HepG2 (cell line): ENCODE measurements around the gene TPH1.

Experiments
- CBFB ChIP-seq: sonication (generic); formaldehyde crosslinking; IDR thresholded peaks from 2 replicates; pipeline ENCODE4 v1.4.0; 2020; ENCODE audit warnings: missing genetic modification reagents
- CBX5 ChIP-seq: sonication (generic); formaldehyde crosslinking; IDR thresholded peaks from 2 replicates; pipeline ENCODE4 v1.4.0; 2020; ENCODE audit warnings: missing genetic modification reagents, borderline replicate concordance
- GATAD2A ChIP-seq: IDR thresholded peaks from 2 replicates; pipeline ENCODE4 v1.6.1; 2016
- HNRNPUL1 ChIP-seq: fragments of 200-400 bp; formaldehyde crosslinking; IDR thresholded peaks from 2 replicates; pipeline ENCODE4 v1.6.1; 2017; ENCODE audit warnings: low read depth, mild to moderate bottlenecking, low read length, moderate library complexity
- MZF1 ChIP-seq: sonication (generic); formaldehyde crosslinking; IDR thresholded peaks from 2 replicates; pipeline ENCODE4 v1.8.1; 2023; ENCODE audit warnings: mild to moderate bottlenecking, missing genetic modification reagents, borderline replicate concordance
- POLR2A ChIP-seq, 2 experiments: IDR thresholded peaks; 2 replicates each; pipeline ENCODE4 v1.6.1; 2011; ENCODE audit warnings: low read depth in 2 of 2, low read length in 2 of 2, mild to moderate bottlenecking in 1 of 2, moderate library complexity in 1 of 2; ENCODE audit not compliant: insufficient read depth in 1 of 2
- POLR2G ChIP-seq: fragments of 200-400 bp; formaldehyde crosslinking; IDR thresholded peaks from 2 replicates; pipeline ENCODE4 v1.6.1; 2018; ENCODE audit warnings: mild to moderate bottlenecking, low read depth, low read length, moderate library complexity
- SMYD3 ChIP-seq: sonication (generic); formaldehyde crosslinking; IDR thresholded peaks from 2 replicates; pipeline ENCODE4 v1.8.1; 2023; ENCODE audit warnings: mild to moderate bottlenecking, missing genetic modification reagents
- ZNF121 ChIP-seq: sonication (generic); formaldehyde crosslinking; IDR thresholded peaks from 2 replicates; pipeline ENCODE4 v1.5.0; 2020; ENCODE audit warnings: mild to moderate bottlenecking, missing genetic modification reagents
- ZSCAN30 ChIP-seq: sonication (generic); formaldehyde crosslinking; IDR thresholded peaks from 2 replicates; pipeline ENCODE4 v1.5.0; 2020; ENCODE audit warnings: mild to moderate bottlenecking, missing genetic modification reagents
- TF ChIP-seq, protein P1 (sequence below), 2 experiments: sonication (generic) in 1 of 2; formaldehyde crosslinking in 1 of 2; IDR thresholded peaks; 2 replicates each; pipeline versions ENCODE4 v1.4.0 to v1.6.1; 2018 to 2020; ENCODE audit warnings: missing genetic modification reagents in 2 of 2, borderline replicate concordance in 1 of 2, low read depth in 1 of 2, mild to moderate bottlenecking in 1 of 2, missing biosample characterization in 1 of 2
- TF ChIP-seq, protein P2 (sequence below), 2 experiments: IDR thresholded peaks; 2 replicates each; pipeline ENCODE4 v1.6.1; 2011 to 2012; ENCODE audit warnings: low read length in 2 of 2, borderline replicate concordance in 1 of 2, low read depth in 1 of 2, mild to moderate bottlenecking in 1 of 2, moderate library complexity in 1 of 2
- TF ChIP-seq, protein P3 (sequence below): IDR thresholded peaks from 2 replicates; pipeline ENCODE4 v1.6.1; 2016
- TF ChIP-seq, protein P4 (sequence below): sonication (generic); formaldehyde crosslinking; IDR thresholded peaks from 2 replicates; pipeline ENCODE4 v1.5.0; 2020; ENCODE audit warnings: mild to moderate bottlenecking, missing genetic modification reagents, moderate library complexity

DNA sequence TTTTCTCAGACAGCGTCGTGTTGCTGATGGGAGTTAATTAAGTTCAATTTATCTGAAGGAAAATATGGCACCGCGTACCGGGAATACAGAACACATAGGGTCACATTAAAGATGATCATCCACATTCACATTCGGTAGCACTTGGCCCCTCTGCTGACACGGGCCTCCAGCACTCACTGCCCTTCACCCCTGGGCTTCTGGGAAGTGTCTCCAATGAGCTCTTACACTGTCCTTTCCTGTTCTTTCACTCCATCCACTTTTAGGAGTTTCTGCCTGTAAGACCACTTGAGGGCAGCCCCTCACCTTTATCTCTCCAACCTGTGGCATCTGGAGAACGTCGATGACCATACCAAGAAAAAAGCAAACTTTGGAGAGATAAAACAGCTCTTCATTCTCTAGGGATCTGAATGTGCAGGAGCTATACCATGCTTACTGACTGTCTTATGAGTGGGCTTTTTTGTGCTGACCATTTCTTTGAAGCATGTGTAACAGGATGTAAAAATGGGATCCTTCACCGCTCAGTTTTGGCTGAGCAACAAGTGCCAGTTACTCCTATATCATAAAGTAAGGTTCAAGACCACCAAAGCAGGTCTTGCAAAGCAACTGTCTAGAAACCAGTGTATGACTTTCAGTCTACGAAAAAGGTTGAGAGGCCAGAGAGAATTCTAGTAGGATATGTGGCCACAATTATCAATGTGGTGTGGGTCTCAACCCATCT lies 32.1 kb downstream of the TPH1 start:
- TF ChIP-seq POLR2G (no peak), GATAD2A (CRISPR knock-in tag) (no peak), ZNF121 (no peak), POLR2A (IDR thresholded peaks at IDR 0.05; ENCODE audit: insufficient read depth in 1 of 2, low read depth in 2 of 2, low read length in 2 of 2) (no peak), ZSCAN30 (CRISPR knock-in tag) (no peak), HNRNPUL1 (no peak), CBX5 (CRISPR knock-in tag) (no peak), MZF1 (CRISPR knock-in tag) (no peak), SMYD3 (CRISPR knock-in tag) (no peak), CBFB (no peak)
- TF ChIP-seq, protein P1, sequence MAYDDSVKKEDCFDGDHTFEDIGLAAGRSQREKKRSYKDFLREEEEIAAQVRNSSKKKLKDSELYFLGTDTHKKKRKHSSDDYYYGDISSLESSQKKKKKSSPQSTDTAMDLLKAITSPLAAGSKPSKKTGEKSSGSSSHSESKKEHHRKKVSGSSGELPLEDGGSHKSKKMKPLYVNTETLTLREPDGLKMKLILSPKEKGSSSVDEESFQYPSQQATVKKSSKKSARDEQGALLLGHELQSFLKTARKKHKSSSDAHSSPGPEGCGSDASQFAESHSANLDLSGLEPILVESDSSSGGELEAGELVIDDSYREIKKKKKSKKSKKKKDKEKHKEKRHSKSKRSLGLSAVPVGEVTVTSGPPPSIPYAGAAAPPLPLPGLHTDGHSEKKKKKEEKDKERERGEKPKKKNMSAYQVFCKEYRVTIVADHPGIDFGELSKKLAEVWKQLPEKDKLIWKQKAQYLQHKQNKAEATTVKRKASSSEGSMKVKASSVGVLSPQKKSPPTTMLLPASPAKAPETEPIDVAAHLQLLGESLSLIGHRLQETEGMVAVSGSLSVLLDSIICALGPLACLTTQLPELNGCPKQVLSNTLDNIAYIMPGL (CRISPR knock-in tag; IDR thresholded peaks at IDR 0.05; ENCODE audit: borderline replicate concordance in 1 of 2, low read depth in 1 of 2) = peak in 1 of 2 experiments; percentile 4; a peak in 2 of 4 replicates
- TF ChIP-seq, protein P2, sequence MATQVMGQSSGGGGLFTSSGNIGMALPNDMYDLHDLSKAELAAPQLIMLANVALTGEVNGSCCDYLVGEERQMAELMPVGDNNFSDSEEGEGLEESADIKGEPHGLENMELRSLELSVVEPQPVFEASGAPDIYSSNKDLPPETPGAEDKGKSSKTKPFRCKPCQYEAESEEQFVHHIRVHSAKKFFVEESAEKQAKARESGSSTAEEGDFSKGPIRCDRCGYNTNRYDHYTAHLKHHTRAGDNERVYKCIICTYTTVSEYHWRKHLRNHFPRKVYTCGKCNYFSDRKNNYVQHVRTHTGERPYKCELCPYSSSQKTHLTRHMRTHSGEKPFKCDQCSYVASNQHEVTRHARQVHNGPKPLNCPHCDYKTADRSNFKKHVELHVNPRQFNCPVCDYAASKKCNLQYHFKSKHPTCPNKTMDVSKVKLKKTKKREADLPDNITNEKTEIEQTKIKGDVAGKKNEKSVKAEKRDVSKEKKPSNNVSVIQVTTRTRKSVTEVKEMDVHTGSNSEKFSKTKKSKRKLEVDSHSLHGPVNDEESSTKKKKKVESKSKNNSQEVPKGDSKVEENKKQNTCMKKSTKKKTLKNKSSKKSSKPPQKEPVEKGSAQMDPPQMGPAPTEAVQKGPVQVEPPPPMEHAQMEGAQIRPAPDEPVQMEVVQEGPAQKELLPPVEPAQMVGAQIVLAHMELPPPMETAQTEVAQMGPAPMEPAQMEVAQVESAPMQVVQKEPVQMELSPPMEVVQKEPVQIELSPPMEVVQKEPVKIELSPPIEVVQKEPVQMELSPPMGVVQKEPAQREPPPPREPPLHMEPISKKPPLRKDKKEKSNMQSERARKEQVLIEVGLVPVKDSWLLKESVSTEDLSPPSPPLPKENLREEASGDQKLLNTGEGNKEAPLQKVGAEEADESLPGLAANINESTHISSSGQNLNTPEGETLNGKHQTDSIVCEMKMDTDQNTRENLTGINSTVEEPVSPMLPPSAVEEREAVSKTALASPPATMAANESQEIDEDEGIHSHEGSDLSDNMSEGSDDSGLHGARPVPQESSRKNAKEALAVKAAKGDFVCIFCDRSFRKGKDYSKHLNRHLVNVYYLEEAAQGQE (IDR thresholded peaks at IDR 0.05; ENCODE audit: borderline replicate concordance in 1 of 2, low read depth in 1 of 2, low read length in 2 of 2) = no peak
- TF ChIP-seq, protein P3, sequence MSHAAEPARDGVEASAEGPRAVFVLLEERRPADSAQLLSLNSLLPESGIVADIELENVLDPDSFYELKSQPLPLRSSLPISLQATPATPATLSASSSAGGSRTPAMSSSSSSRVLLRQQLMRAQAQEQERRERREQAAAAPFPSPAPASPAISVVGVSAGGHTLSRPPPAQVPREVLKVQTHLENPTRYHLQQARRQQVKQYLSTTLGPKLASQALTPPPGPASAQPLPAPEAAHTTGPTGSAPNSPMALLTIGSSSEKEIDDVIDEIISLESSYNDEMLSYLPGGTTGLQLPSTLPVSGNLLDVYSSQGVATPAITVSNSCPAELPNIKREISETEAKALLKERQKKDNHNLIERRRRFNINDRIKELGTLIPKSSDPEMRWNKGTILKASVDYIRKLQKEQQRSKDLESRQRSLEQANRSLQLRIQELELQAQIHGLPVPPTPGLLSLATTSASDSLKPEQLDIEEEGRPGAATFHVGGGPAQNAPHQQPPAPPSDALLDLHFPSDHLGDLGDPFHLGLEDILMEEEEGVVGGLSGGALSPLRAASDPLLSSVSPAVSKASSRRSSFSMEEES (CRISPR knock-in tag) = no peak
- TF ChIP-seq, protein P4, sequence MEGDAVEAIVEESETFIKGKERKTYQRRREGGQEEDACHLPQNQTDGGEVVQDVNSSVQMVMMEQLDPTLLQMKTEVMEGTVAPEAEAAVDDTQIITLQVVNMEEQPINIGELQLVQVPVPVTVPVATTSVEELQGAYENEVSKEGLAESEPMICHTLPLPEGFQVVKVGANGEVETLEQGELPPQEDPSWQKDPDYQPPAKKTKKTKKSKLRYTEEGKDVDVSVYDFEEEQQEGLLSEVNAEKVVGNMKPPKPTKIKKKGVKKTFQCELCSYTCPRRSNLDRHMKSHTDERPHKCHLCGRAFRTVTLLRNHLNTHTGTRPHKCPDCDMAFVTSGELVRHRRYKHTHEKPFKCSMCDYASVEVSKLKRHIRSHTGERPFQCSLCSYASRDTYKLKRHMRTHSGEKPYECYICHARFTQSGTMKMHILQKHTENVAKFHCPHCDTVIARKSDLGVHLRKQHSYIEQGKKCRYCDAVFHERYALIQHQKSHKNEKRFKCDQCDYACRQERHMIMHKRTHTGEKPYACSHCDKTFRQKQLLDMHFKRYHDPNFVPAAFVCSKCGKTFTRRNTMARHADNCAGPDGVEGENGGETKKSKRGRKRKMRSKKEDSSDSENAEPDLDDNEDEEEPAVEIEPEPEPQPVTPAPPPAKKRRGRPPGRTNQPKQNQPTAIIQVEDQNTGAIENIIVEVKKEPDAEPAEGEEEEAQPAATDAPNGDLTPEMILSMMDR (CRISPR knock-in tag) = peak; percentile 54
